Fibroblast of skin of right quadriceps (primary cell): ENCODE measurements around the gene KDM1B.
A peak's percentile ranks its signal among the peaks of the same experiment; 100 is the strongest.
"Not testable (repeated sequence)": the region's sequence is repeated elsewhere in the genome, so short reads cannot be mapped to it uniquely, and the experiment has no call there.

Experiments used
- DNase-seq: peaks from one replicate; pipeline ENCODE4 v3.0.0-alpha.2; 2013

KDM1B gene

GRCh38 chr6:18155150-18155863 is at the start of gene KDM1B:
Gene KDM1B, plus strand, starts transcription at chr6:18155422. Its CDS starts 4,474 bp downstream, at chr6:18159896.
- peak; percentile 99 for DNase-seq

GRCh38 chr6:18107061-18107460 is 48.2 kb upstream of the KDM1B start:
- no peak for DNase-seq

- no peak for DNase-seq
Observed at GRCh38 chr6:18110162-18110561, 45.1 kb upstream of the KDM1B start.

DNA sequence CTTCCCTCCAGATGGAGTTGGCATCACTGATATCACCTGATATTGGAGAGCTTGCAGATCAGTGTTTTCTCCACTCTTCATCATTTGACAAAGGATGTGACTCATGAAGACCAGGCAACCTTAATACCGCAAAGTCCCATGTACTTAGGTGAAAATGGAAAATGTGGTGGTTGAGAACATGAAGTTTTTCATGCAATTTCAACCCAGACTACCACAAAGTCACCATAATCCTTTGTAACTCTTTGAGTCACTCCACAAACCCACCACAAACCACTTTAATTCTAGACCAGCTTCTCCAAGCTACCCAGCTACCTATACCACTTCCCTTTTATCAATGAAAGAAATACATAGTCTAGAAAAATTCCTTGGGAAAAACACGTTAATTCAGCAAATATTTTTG is 39.9 kb upstream of the KDM1B start:
- DNase-seq, result no peak

- DNase-seq, result no peak
Observed at GRCh38 chr6:18117136-18117535, 38.1 kb upstream of the KDM1B start.

DNA sequence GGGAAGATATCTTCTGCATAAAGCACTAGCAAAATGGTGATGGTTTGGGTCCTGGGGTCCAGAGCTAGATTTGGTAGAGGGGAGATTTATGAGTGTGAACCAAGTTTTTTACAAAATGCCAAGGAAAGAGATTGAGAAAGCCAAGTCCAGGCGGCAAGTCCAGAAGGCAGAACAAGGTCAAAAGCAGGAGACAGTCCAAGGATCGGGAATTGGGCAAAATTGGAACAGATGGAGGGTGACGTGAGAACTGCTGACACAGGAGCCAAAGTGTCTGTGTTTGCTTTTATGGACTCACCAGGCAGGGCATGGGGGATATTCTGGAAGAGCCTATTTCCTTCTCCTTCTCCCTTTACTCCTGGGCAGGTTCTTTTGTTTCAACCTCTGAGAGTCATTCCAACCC is 36.9 kb upstream of the KDM1B start:
- no peak for DNase-seq

GRCh38 chr6:18119236-18119635 is 36.0 kb upstream of the KDM1B start:
- DNase-seq, result no peak

DNA sequence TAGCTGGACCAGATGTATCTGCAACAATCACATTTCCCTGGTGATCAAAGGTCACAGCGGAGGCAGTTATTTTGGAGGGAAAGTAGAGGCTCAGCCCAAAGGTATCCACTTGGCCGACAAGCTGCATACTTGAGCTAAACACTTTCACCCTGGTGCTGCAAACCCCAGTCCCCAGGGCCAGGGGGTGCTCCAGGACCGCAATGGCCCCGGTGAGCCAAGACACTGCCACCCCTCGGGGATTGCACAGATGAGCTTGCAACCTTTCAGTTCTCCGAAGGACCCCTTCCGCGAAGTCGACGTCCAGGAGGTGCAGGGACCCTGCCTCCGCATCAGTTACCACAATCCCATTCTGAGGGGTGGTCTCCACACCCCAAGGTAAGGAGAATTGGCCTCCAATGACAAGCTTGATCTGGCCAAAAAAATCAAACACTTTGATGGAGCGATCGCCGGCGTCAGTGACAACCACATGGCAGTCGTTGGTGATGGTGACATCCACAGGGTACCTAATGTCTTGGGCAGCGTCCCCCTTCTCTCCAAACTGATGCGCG is 33.6 kb upstream of the KDM1B start:
- no peak for DNase-seq

DNA sequence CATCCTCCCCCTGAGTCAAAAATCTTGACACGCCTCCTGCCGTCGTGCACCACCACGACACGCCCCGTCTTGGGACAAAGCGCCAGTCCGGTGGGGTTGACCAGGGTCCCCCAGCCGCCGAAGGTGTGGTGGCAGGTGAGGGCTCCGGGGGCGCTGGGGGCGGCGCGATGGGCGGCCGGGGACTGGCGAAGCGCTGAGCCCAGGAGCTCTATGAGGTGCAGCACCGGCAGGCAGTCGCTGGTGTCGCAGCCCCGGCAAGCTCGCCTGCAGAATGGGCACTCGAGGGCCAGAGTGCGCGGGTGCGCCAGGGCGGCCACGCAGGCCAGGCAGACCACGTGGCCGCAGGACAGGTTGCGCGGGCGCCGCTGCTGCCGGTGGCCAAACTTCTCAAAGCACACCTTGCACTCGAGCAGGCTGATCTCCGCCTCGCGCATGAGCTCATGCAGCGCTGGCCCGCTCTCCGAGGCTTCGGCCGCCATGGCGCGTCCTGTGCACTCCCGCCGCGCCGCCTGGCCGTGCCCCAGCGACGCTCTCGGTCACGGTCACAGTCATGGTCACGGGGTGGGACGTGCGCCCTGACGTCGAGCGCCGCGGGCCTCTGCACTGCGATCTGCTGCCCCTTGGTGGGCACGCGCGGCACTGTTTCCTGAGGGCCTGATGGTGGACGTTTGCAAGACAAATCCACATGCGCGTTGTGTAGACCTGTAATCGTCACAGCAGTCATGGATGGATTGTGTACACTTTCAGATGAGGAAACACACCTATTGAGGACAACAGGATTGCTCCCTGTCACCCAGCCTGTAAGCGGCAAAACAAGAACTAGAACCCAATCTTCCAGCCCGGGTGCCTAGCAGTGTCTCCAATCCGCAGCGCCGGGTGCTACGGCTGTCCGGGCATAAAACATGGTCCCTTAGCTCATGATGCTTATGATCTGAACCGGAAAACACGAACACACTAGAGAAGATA is 32.8 kb upstream of the KDM1B start, which contains the start of gene NHLRC1:
TSS of gene NHLRC1 (minus strand) at position 550 of the 966 bp plus-strand sequence. CDS start at position 479, 71 bp downstream.
- peak; percentile 85 for DNase-seq

- DNase-seq, result peak; percentile 39
Observed at GRCh38 chr6:18126121-18126520, 29.1 kb upstream of the KDM1B start.

DNA sequence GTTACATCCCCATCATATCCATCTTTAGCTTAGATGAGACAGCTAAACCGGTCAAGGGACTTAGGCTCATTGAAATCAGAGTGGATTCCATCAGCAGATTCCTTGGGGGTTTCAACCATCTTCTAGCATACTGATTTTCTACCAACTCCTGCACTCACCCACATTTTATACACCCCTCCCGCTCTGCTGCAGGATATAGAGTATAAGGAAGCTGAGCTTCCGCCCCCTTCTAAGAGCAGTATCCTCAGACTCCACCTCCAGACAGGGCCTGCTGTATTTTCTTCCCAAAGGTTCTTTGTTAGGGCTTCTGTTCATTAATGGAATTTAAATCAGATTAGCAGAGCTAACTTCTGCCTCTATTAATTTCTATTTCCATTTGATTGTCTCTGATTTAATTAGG is 22.9 kb upstream of the KDM1B start:
- no peak for DNase-seq

DNA sequence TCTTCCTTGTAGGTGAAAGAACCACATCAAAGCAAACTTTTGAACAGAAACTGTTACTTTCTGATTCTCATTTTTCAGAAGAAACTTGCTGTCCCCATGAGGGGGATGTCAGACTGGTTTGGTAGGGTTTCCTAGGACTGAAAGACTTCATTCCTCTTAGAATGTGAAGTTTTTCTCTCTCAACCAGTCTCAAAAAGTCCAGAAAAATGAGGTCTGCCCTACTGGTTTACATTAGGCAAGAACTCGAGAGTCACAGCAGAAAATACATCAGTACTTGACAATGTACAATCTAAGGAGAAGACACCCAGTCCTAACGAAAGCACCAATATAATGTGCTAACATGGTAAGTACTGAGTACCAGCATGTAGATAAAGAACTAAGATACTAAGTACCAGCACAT is 20.1 kb upstream of the KDM1B start:
- no peak for DNase-seq

DNA sequence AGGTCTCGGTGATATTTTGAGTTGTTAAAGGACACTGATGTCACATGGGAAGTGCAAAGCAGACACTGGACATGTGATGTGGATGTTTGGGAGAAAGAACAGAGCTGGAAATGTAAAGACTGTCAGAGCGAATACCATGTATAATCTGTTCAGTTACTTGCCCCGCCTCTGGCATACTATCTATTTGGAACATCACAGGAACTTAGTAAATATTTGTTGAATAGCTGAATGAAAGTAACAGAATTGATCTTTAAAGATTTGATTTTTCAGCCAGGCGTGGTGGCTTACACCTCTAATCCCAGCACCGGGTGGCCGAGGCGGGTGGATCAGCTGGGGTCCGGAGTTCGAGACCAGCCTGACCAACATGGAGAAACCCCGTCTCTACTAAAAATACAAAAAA is 19.0 kb upstream of the KDM1B start:
- no peak for DNase-seq

- DNase-seq, result no peak
Observed at GRCh38 chr6:18138906-18139305, 16.3 kb upstream of the KDM1B start.

- no peak for DNase-seq
Observed at GRCh38 chr6:18139935-18140621, 15.1 kb upstream of the KDM1B start.

- DNase-seq, result no peak
Observed at GRCh38 chr6:18141805-18142590, 13.2 kb upstream of the KDM1B start.

- DNase-seq, result no peak
Observed at GRCh38 chr6:18142591-18142861, 12.7 kb upstream of the KDM1B start.

GRCh38 chr6:18147160-18147559 is 8.1 kb upstream of the KDM1B start:
- peak; percentile 58 for DNase-seq

DNA sequence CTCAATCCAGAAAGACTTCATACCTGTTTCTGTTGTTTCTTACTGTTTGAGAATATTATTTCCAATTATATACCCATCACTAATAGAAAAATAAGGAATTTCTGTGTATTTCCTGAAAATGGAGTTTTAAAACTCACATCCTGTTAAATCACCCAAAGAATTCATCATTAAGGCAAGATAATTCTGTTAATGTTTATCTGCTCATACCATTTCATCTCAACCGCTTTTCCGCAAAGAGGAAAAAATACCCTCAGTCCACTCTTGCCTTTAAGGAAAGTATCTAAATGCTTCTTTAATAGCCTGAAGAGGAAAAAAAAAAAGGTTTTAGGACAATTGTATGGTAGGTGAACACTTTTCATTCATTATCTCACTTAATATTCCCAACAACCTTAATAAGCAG is 7.6 kb upstream of the KDM1B start:
- no peak for DNase-seq

GRCh38 chr6:18148304-18149025 is 6.8 kb upstream of the KDM1B start:
- peak; percentile 93 for DNase-seq

GRCh38 chr6:18151391-18151790 is 3.8 kb upstream of the KDM1B start:
- not testable (repeated sequence) for DNase-seq

DNA sequence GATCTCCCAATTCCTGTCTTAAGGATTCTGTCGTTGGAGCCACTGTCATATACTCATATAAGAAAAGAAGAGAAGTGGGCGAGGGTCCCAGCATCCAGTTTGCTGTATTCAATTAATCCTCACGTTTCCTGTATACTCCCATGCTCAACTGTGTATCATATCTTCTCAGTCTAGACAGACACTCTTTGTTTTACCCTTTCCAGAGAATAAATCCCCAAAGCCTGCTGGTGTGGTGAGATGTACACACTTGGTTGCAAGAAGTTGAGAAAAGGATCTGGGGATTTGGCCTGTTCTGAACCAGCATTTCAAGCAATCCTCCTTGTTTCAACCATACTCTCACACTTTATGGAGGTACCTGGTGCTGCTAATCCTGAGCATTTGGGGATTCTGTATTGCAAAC is 3.4 kb upstream of the KDM1B start:
- no peak for DNase-seq
